Trophoblast cell (in vitro differentiated cells and primary cell): Measurements from ENCODE around the gene HIVEP3.

ENCODE experiments used
- DNase-seq, 2 donors: peaks; one replicate each; pipeline ENCODE4 v3.0.0-alpha.2; 2016
- H2AFZ ChIP-seq: 2 replicates; pipeline ENCODE4 v1.6.1; 2013; ENCODE audit warnings: low read length, moderate library complexity, mild to moderate bottlenecking; ENCODE audit not compliant: insufficient read depth, poor library complexity
- H2AK5ac ChIP-seq: 2 replicates; pipeline ENCODE4 v1.6.1; 2013; ENCODE audit warnings: mild to moderate bottlenecking, low read length
- H2BK120ac ChIP-seq: 2 replicates; pipeline ENCODE4 v1.6.1; 2013; ENCODE audit warnings: low read length, mild to moderate bottlenecking, moderate library complexity; ENCODE audit not compliant: insufficient read depth, poor library complexity
- H2BK12ac ChIP-seq: 2 replicates; pipeline ENCODE4 v1.6.1; 2013; ENCODE audit warnings: mild to moderate bottlenecking, low read length, moderate library complexity
- H2BK5ac ChIP-seq: 2 replicates; pipeline ENCODE4 v1.6.1; 2013; ENCODE audit warnings: low read length, low read depth, moderate library complexity, mild to moderate bottlenecking; ENCODE audit not compliant: poor library complexity
- H3K14ac ChIP-seq: 2 replicates; pipeline ENCODE4 v1.6.1; 2013; ENCODE audit warnings: mild to moderate bottlenecking, low read length
- H3K18ac ChIP-seq: 2 replicates; pipeline ENCODE4 v1.6.1; 2013; ENCODE audit warnings: mild to moderate bottlenecking, low read length
- H3K23ac ChIP-seq: 2 replicates; pipeline ENCODE4 v1.6.1; 2013; ENCODE audit warnings: low read length
- H3K27ac ChIP-seq: 2 replicates; pipeline ENCODE4 v1.5.1; 2013; ENCODE audit warnings: low read depth, mild to moderate bottlenecking, inconsistent platforms, low read length, moderate library complexity
- H3K27me3 ChIP-seq: 2 replicates; pipeline ENCODE4 v1.6.1; 2013; ENCODE audit warnings: inconsistent platforms, mild to moderate bottlenecking, low read length, moderate library complexity; ENCODE audit not compliant: insufficient read depth
- H3K36me3 ChIP-seq, 2 experiments: 1 replicate in 1 of 2; 2 replicates in 1 of 2; pipeline ENCODE4 v1.6.1; 2013; ENCODE audit warnings: low read length in 2 of 2, mild to moderate bottlenecking in 2 of 2, moderate library complexity in 1 of 2; ENCODE audit not compliant: insufficient read depth in 2 of 2, control insufficient read depth in 1 of 2
- H3K4ac ChIP-seq: 2 replicates; pipeline ENCODE4 v1.6.1; 2013; ENCODE audit warnings: low read depth, mild to moderate bottlenecking, low read length, moderate library complexity
- H3K4me1 ChIP-seq, 2 experiments: 1 replicate in 1 of 2; 2 replicates in 1 of 2; pipeline ENCODE4 v1.6.1; 2013; ENCODE audit warnings: low read length in 2 of 2, mild to moderate bottlenecking in 2 of 2, moderate library complexity in 1 of 2; ENCODE audit not compliant: insufficient read depth in 2 of 2, control insufficient read depth in 1 of 2
- H3K4me2 ChIP-seq: 2 replicates; pipeline ENCODE4 v1.6.1; 2013; ENCODE audit warnings: inconsistent platforms, mild to moderate bottlenecking, low read length, moderate library complexity
- H3K4me3 ChIP-seq: 2 replicates; pipeline ENCODE4 v1.5.1; 2013; ENCODE audit warnings: mild to moderate bottlenecking, low read depth, low read length, inconsistent platforms
- H3K79me1 ChIP-seq: one replicate; pipeline ENCODE4 v1.6.1; 2013; ENCODE audit warnings: low read length
- H3K79me2 ChIP-seq: 2 replicates; pipeline ENCODE4 v1.6.1; 2013; ENCODE audit warnings: low read length, mild to moderate bottlenecking; ENCODE audit not compliant: control insufficient read depth, insufficient read depth, poor library complexity
- H3K9ac ChIP-seq: 2 replicates; pipeline ENCODE4 v1.6.1; 2013; ENCODE audit warnings: mild to moderate bottlenecking, low read length
- H3K9me3 ChIP-seq: 2 replicates; pipeline ENCODE4 v1.6.1; 2013; ENCODE audit warnings: low read depth, mild to moderate bottlenecking, control low read depth, inconsistent platforms, low read length; ENCODE audit not compliant: insufficient read depth
- H4K12ac ChIP-seq: 2 replicates; pipeline ENCODE4 v1.6.1; 2013; ENCODE audit warnings: low read depth, mild to moderate bottlenecking, low read length, moderate library complexity
- H4K8ac ChIP-seq: 2 replicates; pipeline ENCODE4 v1.6.1; 2013; ENCODE audit warnings: low read depth, mild to moderate bottlenecking, low read length, moderate library complexity
- H4K91ac ChIP-seq: one replicate; pipeline ENCODE4 v1.6.1; 2013; ENCODE audit warnings: low read depth, mild to moderate bottlenecking, low read length, moderate library complexity
- WGBS: extraction: QIAGEN DNeasy Blood & Tissue Kit; methylation state at CpG from one replicate; pipeline ENCODE4 v1.1.7; 2013; ENCODE audit warnings: missing lambda C conversion rate; ENCODE audit not compliant: insufficient read length, insufficient coverage; ENCODE audit errors: extremely low coverage; 5-methylcytosine and 5-hydroxymethylcytosine counted together

HIVEP3 gene

DNA sequence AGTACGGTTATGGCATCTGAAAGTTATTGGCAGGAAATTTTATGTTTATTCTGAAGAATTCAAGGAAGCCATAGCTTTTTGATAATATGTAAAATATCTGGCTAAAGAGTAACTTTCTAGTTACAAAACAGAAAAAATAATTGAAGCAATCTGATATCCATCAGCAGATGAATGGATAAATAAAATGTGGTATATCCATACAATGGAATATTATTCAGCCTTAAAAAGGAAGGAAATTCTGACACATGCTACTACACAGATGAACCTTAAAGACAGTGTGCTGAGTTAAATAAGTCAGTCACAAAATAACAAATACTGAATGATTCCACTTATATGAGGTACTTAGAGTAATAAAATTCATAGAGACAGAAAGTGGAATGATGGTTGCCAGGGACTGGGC is 25.0 kb upstream of the HIVEP3 start:
- WGBS: no CpG with 5 or more reads among the region's 1 CpG
- H3K9me3 ChIP-seq: peaks cover 3% of the 10 kb centered on the region
- H3K23ac ChIP-seq: no peak overlapping the region

DNA sequence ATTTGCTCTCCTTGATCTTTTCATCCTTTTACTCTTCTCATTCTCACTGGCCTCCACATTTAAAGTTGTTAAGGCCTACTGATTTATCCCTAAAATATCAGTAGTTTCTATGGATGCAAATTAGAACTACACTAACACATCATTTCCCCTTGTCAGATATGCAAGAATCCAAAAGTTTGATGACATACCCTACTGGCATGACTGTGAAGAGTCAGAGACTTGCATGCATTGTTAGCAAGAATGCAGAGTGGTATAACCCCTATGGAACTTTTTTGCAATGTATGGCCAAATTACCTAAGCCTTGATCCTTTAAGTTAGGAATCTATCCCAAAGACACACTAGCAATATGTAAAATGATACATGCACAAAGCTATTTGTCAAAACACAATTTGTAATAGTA is 23.6 kb upstream of the HIVEP3 start:
- Histone ChIP-seq H3K4ac (no peak overlapping the region), H3K9me3 (peaks cover 3% of the 10 kb centered on the region), H4K12ac (no peak overlapping the region), H4K91ac (no peak overlapping the region), H3K4me3 (no peak overlapping the region), H3K36me3 (no peaks in the 10 kb centered on the region), H3K9ac (no peak overlapping the region), H4K8ac (no peak overlapping the region), H2AFZ (no peak overlapping the region), H2BK120ac (no peak overlapping the region), H3K79me1 (no peaks in the 10 kb centered on the region), H2AK5ac (no peak overlapping the region), H3K4me1 (peaks cover 0 to 4% of the 10 kb centered on the region in 2 experiments), H3K23ac (no peak overlapping the region), H3K14ac (no peak overlapping the region), H2BK12ac (no peak overlapping the region), H2BK5ac (no peak overlapping the region), H3K18ac (no peak overlapping the region), H3K79me2 (no peaks in the 10 kb centered on the region), H3K4me2 (no peak overlapping the region), H3K27me3 (no peaks in the 10 kb centered on the region), H3K27ac (no peak overlapping the region)
- DNase-seq: peak; percentile 7 to 85

More for the DNA sequence above, 25.0 kb upstream of the HIVEP3 start:
- Histone ChIP-seq H2BK5ac (no peak overlapping the region), H3K14ac (no peak overlapping the region), H4K91ac (no peak overlapping the region), H3K79me1 (no peaks in the 10 kb centered on the region), H3K79me2 (no peaks in the 10 kb centered on the region), H2AFZ (no peak overlapping the region), H3K36me3 (no peaks in the 10 kb centered on the region), H3K27ac (no peak overlapping the region), H3K4me2 (no peak overlapping the region), H3K18ac (no peak overlapping the region), H2AK5ac (no peak overlapping the region), H3K27me3 (no peaks in the 10 kb centered on the region), H3K4ac (no peak overlapping the region), H3K4me1 (peaks cover 0 to 4% of the 10 kb centered on the region in 2 experiments), H2BK120ac (no peak overlapping the region), H4K12ac (no peak overlapping the region), H4K8ac (no peak overlapping the region), H2BK12ac (no peak overlapping the region), H3K9ac (no peak overlapping the region), H3K4me3 (no peak overlapping the region)
- DNase-seq: no peak

DNA sequence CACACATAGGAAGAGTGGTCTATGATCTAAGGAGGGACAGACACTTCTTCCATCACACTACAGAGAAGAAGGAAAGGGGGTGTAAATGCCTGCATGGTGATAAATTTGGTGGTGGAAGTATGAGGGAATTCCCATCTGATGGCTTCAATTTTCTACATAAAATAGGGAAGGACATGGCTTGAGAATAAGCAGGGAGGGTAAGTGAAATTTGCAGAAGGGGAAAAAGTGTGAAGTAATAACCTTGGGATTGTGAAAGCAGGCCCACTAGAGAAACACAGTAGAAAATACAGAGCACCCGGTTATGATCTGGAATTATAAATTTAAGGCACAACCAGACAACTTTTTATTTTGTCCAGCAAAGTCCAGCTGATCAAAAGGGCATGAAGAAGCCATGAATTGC is 22.7 kb upstream of the HIVEP3 start:
- no peak overlapping the region for H3K14ac ChIP-seq
- no CpG with 5 or more reads among the region's 1 CpG for WGBS
- no peak overlapping the region for H2AK5ac ChIP-seq
- H3K4me2 ChIP-seq: no peak overlapping the region
- no peak overlapping the region for H3K4me3 ChIP-seq
- H3K4me1 ChIP-seq: peaks cover 0 to 4% of the 10 kb centered on the region in 2 experiments
- no peak overlapping the region for H3K27ac ChIP-seq
- H3K27me3 ChIP-seq: no peaks in the 10 kb centered on the region
- no peak overlapping the region for H2BK5ac ChIP-seq
- no peaks in the 10 kb centered on the region for H3K36me3 ChIP-seq
- no peaks in the 10 kb centered on the region for H3K79me1 ChIP-seq
- no peak overlapping the region for H2BK12ac ChIP-seq
- H4K12ac ChIP-seq: no peak overlapping the region
- no peaks in the 10 kb centered on the region for H3K79me2 ChIP-seq
- DNase-seq: no peak
- H2AFZ ChIP-seq: no peak overlapping the region
- H3K4ac ChIP-seq: no peak overlapping the region
- H3K23ac ChIP-seq: no peak overlapping the region
- no peak overlapping the region for H2BK120ac ChIP-seq
- H3K9ac ChIP-seq: no peak overlapping the region
- H4K91ac ChIP-seq: no peak overlapping the region
- H4K8ac ChIP-seq: no peak overlapping the region
- H3K18ac ChIP-seq: no peak overlapping the region
- peaks cover 3% of the 10 kb centered on the region for H3K9me3 ChIP-seq

DNA sequence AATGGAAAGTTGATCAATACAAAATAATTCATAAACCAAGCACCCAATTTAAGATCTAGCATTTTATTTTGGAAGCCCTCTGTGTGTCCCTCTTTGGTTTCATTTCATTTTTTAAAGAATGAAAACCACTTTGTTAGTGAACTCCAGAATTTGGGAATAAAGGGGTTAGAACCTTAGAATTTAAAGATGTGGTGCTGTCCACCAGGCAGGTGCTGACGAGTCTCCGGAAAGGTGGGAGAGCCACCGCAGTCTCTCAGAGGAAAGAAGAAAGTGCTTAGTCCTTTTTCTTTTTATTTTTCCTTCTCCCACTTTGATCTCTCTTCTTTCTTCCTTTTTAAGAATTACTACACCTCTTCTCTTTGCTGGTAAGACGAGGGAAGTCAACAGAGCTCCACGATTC is 20.5 kb upstream of the HIVEP3 start:
- Histone ChIP-seq H2AK5ac (no peak overlapping the region), H2BK5ac (no peak overlapping the region), H2AFZ (no peak overlapping the region), H4K12ac (no peak overlapping the region), H4K91ac (no peak overlapping the region), H3K23ac (no peak overlapping the region), H2BK12ac (no peak overlapping the region), H3K4me3 (no peak overlapping the region), H3K4me1 (no peaks in the 10 kb centered on the region), H3K36me3 (no peaks in the 10 kb centered on the region), H3K14ac (no peak overlapping the region), H3K18ac (no peak overlapping the region), H3K79me1 (no peaks in the 10 kb centered on the region), H2BK120ac (no peak overlapping the region), H3K4me2 (no peak overlapping the region), H3K4ac (no peak overlapping the region), H3K9ac (no peak overlapping the region), H3K27me3 (no peaks in the 10 kb centered on the region), H3K27ac (no peak overlapping the region), H3K9me3 (no peaks in the 10 kb centered on the region), H4K8ac (no peak overlapping the region), H3K79me2 (no peaks in the 10 kb centered on the region)
- DNase-seq: no peak
- WGBS: no CpG with 5 or more reads among the region's 5 CpGs
